Kidney (tissue), 14 donors: ENCODE data around the gene CSNK2A2. TPM values are rescaled to one million over a fixed set of nuclear protein-coding genes. Genes with fewer than 3 reads are reported as not detected.

ENCODE experiments used
- DNase-seq, 5 donors: peaks; one replicate each; pipeline ENCODE4 v3.0.0-alpha.2; 2013 to 2020
- FAIRE-seq: peaks from 2 replicates; lab custom pipeline; 2012; peaks lifted over from hg19 to GRCh38; lab: Jason Lieb, UNC
- H3K27ac ChIP-seq, 2 donors: one replicate each; pipeline ENCODE4 v1.7.0; 2013; ENCODE audit warnings: low read depth in 2 of 2, low read length in 2 of 2, inconsistent platforms in 1 of 2
- H3K27me3 ChIP-seq: one replicate; pipeline ENCODE4 v1.7.1; 2013; ENCODE audit warnings: low read length, inconsistent platforms; ENCODE audit not compliant: control insufficient read depth, insufficient read depth
- H3K36me3 ChIP-seq, 3 donors: one replicate each; pipeline versions ENCODE4 v1.7.0 to v1.7.1; 2013; ENCODE audit warnings: low read length in 3 of 3, control low read depth in 1 of 3, inconsistent platforms in 1 of 3; ENCODE audit not compliant: insufficient read depth in 3 of 3, control insufficient read depth in 2 of 3
- H3K4me1 ChIP-seq, 3 donors: one replicate each; pipeline versions ENCODE4 v1.7.0 to v1.7.1; 2013; ENCODE audit warnings: low read length in 3 of 3, inconsistent platforms in 1 of 3, low read depth in 1 of 3; ENCODE audit not compliant: control insufficient read depth in 2 of 3, insufficient read depth in 2 of 3
- H3K4me3 ChIP-seq, 3 donors: one replicate each; pipeline versions ENCODE4 v1.7.0 to v1.8.1; 2013; ENCODE audit warnings: low read length in 3 of 3, control low read depth in 1 of 3, inconsistent platforms in 1 of 3
- H3K9ac ChIP-seq, 3 donors: one replicate each; pipeline versions ENCODE4 v1.7.0 to v1.7.1; 2013; ENCODE audit warnings: low read length in 3 of 3, control low read depth in 1 of 3, inconsistent platforms in 1 of 3
- H3K9me3 ChIP-seq, 3 donors: one replicate each; pipeline versions ENCODE4 v1.7.0 to v1.7.1; 2013; ENCODE audit warnings: low read length in 3 of 3, control low read depth in 1 of 3, inconsistent platforms in 1 of 3; ENCODE audit not compliant: control insufficient read depth in 2 of 3, insufficient read depth in 1 of 3
- intact Hi-C: fragments of 100-400 bp; cut with DNase I; formaldehyde crosslinking; loops from one replicate; pipeline ENCODE4 v1.11.1; 2022
- polyA plus RNA-seq: library from polyadenylated mRNA; stranded (reverse); fragments of 350-450 nt; fragmentation: Illumina TruSeq; extraction: RNeasy Lipid Tissue Mini Kit (QIAGEN cat#74804); gene quantifications from one replicate; pipeline ENCODE4 v1.2.3, GENCODE V29; 2014; ENCODE audit warnings: low read depth, low replicate concordance; ENCODE audit not compliant: insufficient read depth
- total RNA-seq: library from RNA; stranded (reverse); fragmentation: NEBNext Ultra II Directional; extraction: Animal tissue kit (Norgen Biotek cat#: 25700); gene quantifications from one replicate; pipeline ENCODE4 v1.2.1, GENCODE V29; 2021
- TF ChIP-seq, protein P1 (sequence below): IDR thresholded peaks from 3 replicates; pipeline ENCODE4 v1.5.1; 2012; ENCODE audit warnings: mild to moderate bottlenecking, moderate library complexity, borderline replicate concordance; ENCODE audit not compliant: insufficient read depth; ENCODE audit errors: extremely low read depth
- donor health status: control.
- donor health status: control.
- donor health status: control.
- donor health status: control.
- donor health status: control.
- donor health status: DM: yes; HTN: yes; CAD: no.
- donor health status: Normal renal cell carcinoma (clear cell type).

The CSNK2A2 gene
- total and polyA plus RNA-seq, 2 donors from 2014 or later: 26.7 to 55.3 TPM

DNA sequence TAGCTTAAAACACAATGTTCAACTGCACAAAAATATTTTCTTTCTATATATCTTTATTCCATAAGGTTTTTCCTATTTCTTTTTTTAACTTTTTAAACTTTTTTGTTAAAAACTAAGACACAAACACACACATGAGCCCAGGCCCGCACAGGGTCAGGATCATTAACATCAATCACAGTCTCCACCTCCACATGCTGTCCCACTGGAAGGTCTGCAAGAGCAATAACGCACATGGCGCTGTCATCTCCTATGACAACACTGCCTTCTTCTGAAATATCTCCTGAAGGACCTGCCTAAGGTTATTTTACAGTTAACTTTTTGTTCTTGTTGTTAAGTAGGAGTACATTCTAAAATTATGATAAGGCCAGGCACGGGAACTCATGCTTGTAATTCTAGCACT is 72.9 kb downstream of the CSNK2A2 start:
- intact Hi-C loops: loop anchor here (10.0 kb wide), 1 partner anchor 100 kb away; the partner anchor contains the start of gene MMP15
- H3K27me3 ChIP-seq: no peaks in the 10 kb centered on the region
- H3K27ac ChIP-seq: no peak overlapping the region
- no peaks in the 10 kb centered on the region for H3K36me3 ChIP-seq
- no peak overlapping the region for H3K9ac ChIP-seq
- TF ChIP-seq, protein P1, sequence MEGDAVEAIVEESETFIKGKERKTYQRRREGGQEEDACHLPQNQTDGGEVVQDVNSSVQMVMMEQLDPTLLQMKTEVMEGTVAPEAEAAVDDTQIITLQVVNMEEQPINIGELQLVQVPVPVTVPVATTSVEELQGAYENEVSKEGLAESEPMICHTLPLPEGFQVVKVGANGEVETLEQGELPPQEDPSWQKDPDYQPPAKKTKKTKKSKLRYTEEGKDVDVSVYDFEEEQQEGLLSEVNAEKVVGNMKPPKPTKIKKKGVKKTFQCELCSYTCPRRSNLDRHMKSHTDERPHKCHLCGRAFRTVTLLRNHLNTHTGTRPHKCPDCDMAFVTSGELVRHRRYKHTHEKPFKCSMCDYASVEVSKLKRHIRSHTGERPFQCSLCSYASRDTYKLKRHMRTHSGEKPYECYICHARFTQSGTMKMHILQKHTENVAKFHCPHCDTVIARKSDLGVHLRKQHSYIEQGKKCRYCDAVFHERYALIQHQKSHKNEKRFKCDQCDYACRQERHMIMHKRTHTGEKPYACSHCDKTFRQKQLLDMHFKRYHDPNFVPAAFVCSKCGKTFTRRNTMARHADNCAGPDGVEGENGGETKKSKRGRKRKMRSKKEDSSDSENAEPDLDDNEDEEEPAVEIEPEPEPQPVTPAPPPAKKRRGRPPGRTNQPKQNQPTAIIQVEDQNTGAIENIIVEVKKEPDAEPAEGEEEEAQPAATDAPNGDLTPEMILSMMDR: no peak
- no peaks in the 10 kb centered on the region for H3K9me3 ChIP-seq
- H3K4me1 ChIP-seq: peaks cover 8 to 46% (median 33%) of the 10 kb centered on the region in 3 donors
- FAIRE-seq (no peak), DNase-seq (peak in 1 of 5 donors; percentile 46)
- no peak overlapping the region for H3K4me3 ChIP-seq

DNA sequence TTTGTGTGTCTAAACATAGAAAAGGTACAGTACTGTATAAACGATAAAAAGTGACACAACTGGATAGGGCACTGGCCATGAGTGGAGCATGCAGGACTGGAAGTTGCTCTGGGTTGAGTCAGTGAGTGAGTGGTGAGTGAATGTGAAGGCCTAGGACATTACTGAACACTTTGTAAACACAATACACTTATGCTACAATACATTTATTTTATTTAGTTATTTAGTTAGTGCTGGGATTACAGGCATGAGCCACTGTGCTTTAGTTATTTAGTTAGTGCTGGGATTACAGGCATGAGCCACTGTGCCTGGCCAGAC is 73.3 kb downstream of the CSNK2A2 start:
- peaks cover 8 to 47% (median 33%) of the 10 kb centered on the region in 3 donors for H3K4me1 ChIP-seq
- peak overlapping the region in 1 of 3 donors; percentile 41 for H3K9ac ChIP-seq
- H3K4me3 ChIP-seq: no peak overlapping the region
- H3K9me3 ChIP-seq: no peaks in the 10 kb centered on the region
- intact Hi-C loops: loop anchor here (10.0 kb wide), 1 partner anchor 100 kb away; the partner anchor contains the start of gene MMP15
- no peak overlapping the region for H3K27ac ChIP-seq
- DNase-seq: no peak
- TF ChIP-seq, protein P1: no peak
- no peaks in the 10 kb centered on the region for H3K36me3 ChIP-seq
- H3K27me3 ChIP-seq: no peaks in the 10 kb centered on the region
- FAIRE-seq: no peak

DNA sequence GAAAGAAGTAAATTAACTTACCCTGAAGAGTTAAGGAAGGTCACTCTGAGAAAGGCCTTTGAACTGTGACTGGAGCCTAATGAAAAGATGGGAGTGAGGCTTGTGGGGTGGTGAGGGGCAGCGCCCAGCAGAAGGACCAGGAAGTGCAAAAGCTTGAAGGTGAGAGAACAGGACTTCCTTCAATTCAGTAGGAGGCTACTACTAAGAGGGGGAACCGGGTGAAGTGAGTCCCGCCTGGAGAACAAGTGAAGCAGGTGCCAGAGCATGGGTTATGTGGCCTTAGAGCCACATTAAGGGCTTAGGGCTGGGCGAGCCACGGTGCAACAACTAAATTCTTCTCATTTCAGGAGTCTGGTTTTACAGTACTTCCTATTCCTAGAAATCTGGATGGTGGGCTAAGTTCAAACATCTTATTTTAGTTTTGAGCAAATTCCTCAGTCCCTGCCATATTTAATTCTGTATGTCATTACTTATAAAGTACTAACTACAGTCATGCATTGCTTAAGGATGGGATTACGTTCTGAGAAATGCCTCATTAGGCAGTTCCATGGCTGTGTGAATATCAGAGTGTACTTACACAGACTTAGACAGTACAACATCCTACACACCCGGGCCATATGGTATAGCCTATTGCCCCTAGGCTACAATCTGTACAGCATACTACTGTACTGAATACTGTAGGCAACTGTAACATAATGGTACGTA is 73.9 kb downstream of the CSNK2A2 start:
- peaks cover 8 to 49% (median 33%) of the 10 kb centered on the region in 3 donors for H3K4me1 ChIP-seq
- TF ChIP-seq, protein P1: no peak
- H3K27ac ChIP-seq: no peak overlapping the region
- H3K4me3 ChIP-seq: no peak overlapping the region
- H3K27me3 ChIP-seq: no peaks in the 10 kb centered on the region
- intact Hi-C loops: loop anchor here (10.0 kb wide), 1 partner anchor 99 kb away; the partner anchor contains the start of gene MMP15
- H3K36me3 ChIP-seq: no peaks in the 10 kb centered on the region
- FAIRE-seq: no peak
- H3K9ac ChIP-seq: peak overlapping the region in 1 of 3 donors; percentile 41
- DNase-seq: no peak
- no peaks in the 10 kb centered on the region for H3K9me3 ChIP-seq
